Stomach (tissue), 4 donors: ENCODE data around the gene COL25A1.

Source experiments
- CTCF ChIP-seq, 7 experiments: fragments of 450-650 bp in 4 of 7; fragments of 200-600 bp in 3 of 7; sonication (generic) in 3 of 7; IDR thresholded peaks; one replicate each; pipeline ENCODE4 v1.5.1; 2016 to 2019; ENCODE audit warnings: antibody characterized with exemption in 7 of 7, control low read depth in 2 of 7, mild to moderate bottlenecking in 1 of 7
- POLR2A ChIP-seq, 4 donors: fragments of 450-650 bp; IDR thresholded peaks; one replicate each; pipeline ENCODE4 v1.6.1; 2016; ENCODE audit warnings: antibody characterized with exemption in 4 of 4, control low read depth in 2 of 4, mild to moderate bottlenecking in 1 of 4, moderate library complexity in 1 of 4

- no peak for TF ChIP-seq CTCF (IDR thresholded peaks at IDR 0.05)
- no peak for TF ChIP-seq POLR2A (IDR thresholded peaks at IDR 0.05)
Observed at GRCh38 chr4:109303140-109303496, 660 bp upstream of the COL25A1 start.
